HG03521 (cell line): ENCODE data around the gene CHCHD4.
A peak's percentile ranks its signal among the peaks of the same experiment; 100 is the strongest.

ENCODE experiments used
- ATAC-seq: cut with Tn5 transposase; IDR thresholded peaks from one replicate; pipeline ENCODE4 v1.9.1; 2021; ENCODE audit warnings: mild to moderate bottlenecking, moderate library complexity; ENCODE audit not compliant: unreplicated experiment

The CHCHD4 gene

DNA sequence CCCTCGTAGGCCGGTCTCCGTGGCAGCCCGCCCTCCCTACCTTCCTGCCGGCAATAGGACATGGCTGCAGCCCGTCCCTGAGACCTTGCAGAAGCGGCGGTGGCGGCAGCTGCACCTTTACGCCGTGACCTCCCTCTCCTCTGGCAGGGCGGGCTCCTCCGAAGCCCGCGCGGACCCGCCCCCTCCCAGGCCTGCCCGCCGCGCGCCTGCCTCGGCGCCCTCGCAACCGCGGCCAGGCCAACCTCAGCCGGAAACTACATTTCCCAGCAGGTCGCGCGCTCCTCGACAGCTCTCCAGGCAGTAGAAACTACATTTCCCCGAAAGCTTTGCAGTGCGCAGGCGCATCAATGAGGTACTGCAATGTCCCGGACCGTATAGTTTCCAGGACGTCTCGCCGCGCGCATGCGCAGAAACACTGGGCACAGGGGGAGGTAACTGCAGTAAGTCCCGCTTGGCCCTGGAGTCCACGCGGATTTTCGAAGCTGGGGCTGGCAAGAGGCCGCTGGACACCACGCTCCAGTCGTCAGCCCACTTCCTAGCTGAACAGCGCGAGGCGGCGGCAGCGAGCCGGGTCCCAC lies at the start of gene CHCHD4, which contains the start of gene TMEM43:
Gene CHCHD4 (minus strand): TSS at position 256 of the 578 bp plus-strand sequence. CDS start 194 bp downstream, at position 62.
Gene TMEM43 (plus strand): TSS at position 438 of the 578 bp plus-strand sequence. CDS start 142 bp downstream, outside the sequence.
- ATAC-seq: peak; percentile 81

DNA sequence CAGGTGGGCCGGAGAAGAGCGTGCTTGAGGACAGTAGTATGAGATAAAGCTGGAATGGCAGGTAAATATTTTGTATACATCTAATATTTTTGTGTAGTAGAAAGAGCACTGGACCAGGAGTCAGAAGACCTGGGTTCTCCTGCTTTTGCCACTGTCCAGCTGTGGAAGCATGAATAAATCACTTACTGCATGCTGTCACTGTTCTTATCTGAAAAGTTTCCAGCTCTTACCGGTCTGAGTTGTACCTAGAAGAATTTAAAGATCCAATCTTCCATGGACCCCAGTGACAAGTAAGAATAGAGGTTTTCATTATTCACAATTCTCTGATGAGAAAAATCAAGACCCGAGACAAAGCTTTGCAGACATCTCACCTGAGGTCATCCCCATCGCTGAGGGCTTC lies 47.8 kb upstream of the CHCHD4 start:
- ATAC-seq: no peak

DNA sequence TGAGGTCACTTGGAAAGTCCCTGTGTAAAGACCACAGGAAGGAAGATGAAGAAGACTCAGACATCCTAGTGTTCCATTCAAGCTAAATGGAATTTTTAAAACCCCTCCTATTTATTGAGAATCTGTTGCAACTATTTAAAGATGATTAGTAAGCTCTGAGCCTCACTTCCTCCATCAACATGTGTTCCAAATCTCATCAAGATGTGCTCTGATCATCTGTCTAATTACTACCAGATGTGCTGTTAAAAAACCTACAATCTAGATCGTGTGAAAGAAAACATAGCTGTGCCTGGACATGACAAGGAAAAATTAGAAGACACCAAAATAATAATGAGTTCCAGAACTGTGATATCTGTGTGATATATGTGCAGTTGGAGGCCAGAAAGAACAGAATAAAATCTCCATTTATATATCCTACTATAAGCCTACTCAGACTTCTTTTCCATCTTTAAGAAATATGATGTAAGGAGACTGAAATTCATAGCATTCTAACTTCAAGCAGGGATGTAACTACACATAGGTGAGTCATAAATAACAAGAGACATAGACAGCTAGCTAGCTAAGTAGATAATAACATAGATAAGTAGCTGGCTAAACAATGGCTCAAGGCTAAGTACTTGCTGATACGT lies 46.0 kb upstream of the CHCHD4 start:
- no peak for ATAC-seq

DNA sequence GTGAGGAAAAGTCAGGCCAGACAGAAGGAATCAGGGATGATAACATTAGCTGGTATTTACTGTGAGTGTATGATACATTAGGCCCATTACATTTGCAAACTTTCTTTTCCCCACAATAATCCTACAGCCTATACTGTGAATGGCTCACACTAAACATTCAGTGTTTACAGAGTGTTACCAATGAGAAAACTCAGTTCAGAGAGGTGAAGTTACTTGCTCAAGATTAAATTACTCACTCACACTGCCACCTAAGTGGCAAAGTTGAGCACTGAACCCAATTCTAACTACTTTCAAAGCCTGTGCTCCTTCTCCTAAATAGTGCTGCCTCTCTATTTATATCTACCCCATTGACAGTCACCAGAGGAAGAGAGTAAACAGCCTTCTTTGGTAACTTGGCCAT lies 45.2 kb upstream of the CHCHD4 start:
- ATAC-seq: no peak

DNA sequence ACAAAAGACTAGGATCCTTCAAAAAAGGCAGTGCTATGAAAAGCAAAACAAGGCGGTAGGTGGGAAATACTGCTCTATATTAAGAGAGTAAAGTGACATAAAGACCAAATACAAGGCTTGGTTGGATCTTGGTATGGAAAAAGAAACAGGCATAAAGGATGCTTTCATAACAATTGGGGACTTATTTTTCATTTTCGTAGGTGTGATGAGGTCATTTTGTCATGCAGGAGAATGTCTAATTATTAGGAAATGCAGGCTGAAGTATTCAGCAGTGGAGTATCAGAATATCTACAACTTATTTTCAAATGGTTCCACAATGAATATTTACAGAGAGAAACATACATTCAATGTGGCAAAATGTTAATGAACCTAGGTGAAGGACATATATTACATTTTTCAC lies 44.8 kb upstream of the CHCHD4 start:
- no peak for ATAC-seq

DNA sequence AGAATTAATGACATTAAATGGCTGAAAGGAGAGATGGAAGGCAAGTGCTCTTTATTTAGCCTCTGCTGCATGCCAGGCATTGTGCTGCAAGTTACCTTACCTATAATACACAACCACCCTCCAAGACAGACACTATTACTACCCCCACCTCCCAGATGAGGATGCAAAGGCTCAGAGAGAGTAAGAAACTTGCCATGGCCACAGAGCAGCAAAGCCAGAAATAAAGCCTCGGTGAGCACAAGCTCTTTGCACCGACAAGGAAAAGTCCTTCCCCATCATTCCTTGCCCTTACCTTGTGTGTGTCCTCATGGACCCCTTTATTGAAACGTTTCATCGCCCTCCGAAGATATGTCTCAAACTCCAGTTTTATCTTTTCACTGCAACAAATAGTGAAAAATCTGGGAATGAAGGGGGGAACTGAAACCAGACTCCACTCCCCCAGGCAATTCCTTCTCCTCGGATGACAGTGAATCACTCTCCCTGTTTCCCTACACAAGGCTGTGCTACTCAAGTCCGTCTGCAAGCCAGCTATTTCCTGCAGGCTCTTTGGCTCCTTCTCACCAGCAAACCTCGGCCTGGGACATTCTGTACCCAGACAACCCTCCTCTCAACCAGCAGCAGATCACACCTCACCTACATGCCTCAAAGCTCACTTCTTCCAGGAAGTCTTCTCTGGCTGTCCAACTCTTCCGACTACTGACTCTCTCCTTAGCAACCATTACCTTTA lies 42.4 kb upstream of the CHCHD4 start:
- ATAC-seq: no peak

DNA sequence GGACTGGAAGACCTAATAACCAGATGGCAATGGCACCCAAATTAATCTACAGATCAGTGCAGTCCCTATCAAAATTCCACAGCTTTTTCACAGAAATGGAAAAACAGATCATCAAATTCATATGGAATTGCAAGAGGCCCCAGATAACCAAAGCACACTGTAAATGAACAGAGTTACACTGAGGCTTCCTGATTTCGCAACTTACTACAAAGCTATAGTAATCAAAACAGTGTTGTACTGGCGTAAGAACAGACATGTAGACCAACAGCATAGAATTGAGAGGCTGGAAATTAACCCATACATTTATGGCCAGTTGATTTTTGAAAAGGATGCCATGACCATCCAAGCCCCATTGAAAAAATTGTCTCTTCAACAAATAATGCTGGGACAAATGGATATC lies 37.5 kb upstream of the CHCHD4 start:
- ATAC-seq: no peak

DNA sequence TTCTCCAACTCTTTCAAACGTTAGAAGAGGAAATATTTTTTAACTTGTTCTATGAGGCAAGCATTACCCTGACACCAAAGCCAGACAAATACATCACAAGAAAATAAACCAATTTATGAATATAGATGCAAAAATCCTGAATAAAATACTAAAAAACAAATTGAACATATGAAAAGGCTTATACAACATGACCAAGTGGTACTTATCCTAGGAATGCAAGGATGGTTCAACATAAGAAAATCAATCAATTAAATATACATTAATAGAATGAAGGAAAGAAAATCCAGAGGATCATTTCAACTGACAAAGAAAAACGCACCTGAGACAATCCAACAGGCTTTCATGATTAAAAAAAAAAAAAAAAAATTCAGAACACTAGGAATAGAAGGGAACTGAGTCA lies 36.6 kb upstream of the CHCHD4 start:
- ATAC-seq: no peak

DNA sequence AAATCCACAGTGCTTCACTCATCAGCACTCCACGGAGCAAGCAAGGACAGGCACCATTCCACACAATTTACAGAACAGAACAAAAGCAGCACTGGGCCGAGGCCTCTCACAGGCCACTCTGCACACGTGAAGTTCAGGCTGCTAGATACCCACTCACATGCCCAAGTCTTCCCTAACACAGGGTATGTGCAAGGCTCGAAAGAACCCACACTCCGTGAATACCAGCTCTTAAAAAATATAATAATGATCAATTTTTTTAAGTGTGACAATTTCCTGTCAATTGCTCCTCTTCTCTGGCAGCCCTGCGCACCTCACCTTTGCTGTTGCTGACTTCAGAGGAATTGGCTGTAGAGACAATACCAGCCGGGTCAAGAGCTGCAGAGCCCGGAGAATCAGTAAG lies 34.8 kb upstream of the CHCHD4 start:
- no peak for ATAC-seq

DNA sequence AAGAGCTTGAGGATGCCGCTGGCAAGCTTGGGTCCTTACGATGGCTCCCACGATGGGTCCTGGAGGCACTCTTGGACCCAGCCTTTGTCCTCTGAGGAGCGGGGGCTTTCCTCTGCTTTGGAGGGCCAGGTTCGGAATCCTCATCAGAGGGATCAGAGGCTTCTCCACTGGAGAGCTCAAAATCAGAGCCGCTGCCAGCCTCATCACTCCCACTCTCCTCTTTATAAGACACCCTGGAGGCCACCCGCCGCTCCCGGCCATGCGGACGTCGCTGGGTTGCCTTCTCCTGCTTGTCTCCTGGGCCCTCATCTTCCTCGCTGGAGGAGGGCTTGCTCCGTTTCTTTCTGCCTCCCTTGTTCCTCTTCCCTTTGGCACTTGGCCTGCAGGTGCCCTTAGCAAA lies 33.7 kb upstream of the CHCHD4 start:
- ATAC-seq: no peak

DNA sequence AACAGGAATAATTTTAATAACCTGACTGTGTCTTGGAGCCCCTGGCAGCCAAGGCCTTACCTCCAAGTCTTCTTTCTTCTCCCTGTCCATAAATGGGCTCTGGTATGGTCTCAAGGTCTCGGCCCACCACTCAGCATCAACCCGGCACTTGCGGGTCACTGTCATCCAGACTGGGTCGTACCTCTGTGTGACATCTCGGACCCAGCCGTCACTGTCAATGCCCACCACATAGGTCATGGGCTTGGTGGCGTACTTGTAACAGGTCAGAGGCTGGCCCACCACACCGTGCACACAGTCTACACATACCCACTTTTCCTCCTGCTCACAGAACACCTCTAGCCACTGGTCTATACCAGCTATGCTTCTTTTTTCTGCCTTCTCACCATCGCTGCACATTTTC lies 33.3 kb upstream of the CHCHD4 start:
- no peak for ATAC-seq

DNA sequence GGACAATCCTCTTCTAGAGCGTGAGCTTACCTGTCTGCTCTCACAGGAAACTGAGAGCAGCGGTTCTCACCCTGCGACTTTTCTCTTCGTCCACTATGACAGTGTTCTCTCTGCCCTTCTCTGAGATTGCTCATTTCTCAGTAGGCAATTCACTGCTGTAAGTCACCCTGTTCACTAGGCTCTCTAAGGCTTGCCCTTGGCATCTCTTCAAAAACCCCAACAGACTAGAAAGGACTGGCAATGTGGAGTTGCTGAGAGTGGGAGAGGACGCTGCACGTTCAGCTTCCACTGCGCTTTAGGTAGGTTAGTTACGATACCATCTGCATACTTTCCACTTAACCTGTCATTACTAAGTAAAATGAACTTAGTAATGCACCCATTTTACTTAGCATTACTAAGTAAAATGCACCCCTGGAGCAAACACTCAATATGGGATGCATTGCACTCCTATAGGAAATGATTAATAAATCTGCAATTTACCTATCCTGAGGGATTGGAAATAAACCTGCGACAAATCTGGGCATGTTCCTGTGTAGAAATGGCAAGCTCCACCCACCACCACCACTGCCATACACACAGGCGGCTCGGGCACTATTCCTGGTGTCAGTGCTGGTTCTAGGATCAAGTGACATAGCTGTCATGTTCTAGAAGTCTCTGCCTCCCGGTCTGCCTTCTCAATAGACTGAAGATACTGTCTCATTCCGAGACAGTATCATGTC lies 32.3 kb upstream of the CHCHD4 start:
- no peak for ATAC-seq

DNA sequence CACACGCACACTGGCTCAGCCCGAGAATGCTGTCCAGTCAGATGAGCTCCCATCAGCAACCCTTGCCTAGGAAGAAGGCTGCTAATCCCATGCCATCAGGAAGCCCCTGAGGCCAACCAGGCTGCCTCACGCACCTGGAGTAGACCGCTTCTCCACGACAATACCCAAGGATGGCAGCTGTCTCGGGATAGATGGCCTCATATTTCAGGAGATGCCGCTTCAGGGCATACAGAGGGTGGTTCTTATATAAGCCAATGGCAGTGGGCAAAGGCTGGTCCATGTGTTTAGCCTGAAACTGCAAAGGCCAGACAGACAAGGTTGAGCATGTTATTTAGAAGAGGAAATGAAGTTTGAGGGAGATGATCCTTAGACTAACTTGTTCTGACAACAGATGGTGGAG lies 31.5 kb upstream of the CHCHD4 start:
- ATAC-seq: no peak

DNA sequence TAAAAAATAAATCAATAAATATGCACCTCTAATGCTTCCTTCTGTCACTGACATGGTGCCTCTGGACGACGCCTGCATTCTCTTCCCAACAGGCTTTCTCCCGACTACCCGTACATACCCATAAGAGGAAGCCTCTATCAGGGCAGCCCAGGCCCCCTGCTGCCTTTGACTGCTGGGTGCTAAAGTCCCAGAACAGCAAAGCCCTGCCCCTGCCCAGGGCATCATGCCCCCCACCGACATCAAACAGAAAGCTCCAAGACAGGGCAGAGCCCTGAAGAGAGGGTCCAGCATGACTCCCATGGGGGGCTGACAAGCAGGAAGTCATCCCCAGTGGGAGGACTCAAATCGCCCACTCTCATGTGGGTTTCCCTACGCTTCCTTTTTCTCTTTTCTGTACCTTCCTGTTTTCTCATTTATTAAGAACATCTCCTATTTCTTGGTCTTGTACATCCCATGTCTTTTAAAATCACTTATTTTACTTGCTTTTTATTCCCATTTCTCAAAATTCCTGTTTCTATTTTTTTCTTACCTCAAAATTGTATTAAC lies 30.3 kb upstream of the CHCHD4 start:
- ATAC-seq: no peak

DNA sequence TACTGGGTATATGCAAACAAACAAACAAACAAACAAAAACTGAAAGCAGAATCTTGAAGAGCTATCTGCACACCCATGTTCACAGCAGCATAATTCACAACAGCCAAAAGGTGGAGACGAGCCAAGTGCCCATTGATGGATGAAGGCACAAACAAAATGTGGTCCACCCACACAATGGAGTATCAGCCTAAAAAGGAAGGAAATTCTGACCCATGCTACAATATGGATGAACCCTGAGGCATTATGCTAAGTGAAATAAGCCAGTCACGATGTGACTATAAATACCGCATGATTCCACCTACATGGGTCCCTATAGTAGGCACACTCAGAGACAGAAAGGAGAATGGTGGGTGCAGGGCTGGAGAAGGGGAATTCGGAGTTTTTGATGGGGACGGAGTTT lies 29.6 kb upstream of the CHCHD4 start:
- no peak for ATAC-seq

DNA sequence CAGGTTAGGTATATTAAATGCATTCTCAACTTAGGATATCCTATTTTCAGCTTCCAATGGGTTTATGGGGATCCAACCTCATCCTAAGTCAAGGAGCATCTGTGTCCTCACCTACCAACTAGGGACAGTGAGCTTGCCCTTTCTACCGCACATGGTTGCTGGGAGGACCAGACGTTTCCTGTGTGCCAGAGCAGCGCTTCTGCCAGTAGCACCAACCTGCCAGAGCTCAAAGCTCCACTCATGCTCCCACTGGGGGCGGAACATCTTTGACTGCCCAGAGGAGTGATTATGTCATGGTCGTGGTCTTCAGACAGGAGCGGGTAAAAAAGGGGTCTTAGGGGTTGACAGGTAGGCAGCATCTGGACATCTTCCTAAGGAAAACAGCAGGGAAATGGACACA lies 29.0 kb upstream of the CHCHD4 start:
- ATAC-seq: no peak

DNA sequence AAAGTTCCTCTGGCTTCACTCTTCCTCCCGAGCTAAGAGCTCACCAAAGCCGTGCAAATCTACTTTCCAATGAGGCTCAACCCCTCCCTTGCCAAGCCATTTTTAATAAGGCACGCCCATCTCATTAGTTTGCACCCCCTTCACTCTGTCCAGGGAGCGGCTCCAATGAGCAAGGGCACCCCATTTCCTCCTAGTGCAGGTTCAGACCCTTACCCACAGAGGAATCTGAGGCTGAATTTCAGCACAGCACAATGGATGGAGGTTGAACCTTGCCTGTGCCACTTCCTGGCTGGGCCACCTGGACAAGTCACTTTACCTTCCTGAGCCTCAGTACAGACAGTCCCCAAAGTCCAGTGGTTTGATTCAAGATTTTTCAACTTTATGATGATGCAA lies 28.3 kb upstream of the CHCHD4 start:
- ATAC-seq: no peak

DNA sequence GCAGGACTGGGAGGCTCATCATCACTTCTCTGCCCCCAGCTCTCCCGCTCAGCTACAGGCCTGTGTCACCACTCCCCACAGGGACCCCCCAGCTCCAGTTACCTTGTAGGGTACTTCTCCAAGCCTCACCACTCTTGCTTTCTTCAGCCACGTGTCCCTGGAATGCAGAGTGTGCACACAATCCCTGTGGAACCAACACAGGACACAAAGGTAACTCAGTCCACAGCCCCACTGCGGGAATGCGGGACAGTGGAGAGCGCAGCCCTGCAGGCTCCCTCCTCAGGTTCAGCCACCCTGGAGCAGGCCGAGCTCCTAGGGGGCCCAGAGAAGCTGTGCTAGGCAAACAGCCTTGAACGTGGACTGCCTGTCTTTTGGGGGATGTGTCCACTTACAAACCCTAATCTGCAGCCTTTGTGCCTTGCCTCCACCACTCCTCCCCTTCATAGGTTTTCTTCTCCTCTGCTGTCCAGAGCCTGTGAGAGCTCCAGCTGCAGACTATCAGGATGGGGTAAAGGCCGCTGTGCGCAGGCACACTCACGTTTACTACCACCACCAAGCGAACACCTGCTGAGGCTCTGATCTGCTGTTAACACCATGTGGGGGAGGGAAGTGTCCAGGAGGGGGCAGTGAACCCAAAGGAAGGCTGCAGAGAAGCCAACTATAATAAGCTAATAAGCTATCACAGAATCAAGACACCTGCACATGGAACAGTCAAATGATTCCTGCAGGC lies 27.7 kb upstream of the CHCHD4 start:
- ATAC-seq: no peak

DNA sequence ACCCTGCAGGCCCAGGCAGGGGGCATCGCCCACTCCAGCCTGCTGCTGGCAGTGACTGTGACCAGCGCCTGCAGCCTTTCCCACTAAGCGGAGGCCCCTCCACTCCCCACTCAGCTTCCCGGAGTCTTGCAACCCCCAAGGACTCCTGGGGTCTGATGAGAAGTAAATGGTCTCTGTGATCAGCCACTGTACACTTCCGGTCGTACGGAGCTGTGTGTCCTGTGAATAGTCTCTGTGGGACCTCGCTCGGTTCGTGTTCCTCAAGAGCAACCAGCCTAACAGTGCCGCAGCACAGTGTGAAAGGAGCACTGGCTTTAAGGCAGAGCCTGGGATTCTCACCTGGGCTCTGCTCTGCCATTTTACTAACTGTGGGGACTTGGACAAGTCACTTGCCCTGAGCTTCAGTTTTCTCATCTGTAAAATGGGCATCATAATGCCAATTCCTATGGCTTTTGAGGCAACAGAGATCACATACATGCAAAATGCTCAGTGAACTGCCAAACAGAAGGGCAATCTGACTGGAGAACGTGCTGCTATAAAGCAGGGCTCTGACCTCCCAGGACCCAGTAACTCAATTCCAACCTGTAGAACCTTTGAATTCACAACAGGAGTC lies 26.9 kb upstream of the CHCHD4 start:
- ATAC-seq: no peak

DNA sequence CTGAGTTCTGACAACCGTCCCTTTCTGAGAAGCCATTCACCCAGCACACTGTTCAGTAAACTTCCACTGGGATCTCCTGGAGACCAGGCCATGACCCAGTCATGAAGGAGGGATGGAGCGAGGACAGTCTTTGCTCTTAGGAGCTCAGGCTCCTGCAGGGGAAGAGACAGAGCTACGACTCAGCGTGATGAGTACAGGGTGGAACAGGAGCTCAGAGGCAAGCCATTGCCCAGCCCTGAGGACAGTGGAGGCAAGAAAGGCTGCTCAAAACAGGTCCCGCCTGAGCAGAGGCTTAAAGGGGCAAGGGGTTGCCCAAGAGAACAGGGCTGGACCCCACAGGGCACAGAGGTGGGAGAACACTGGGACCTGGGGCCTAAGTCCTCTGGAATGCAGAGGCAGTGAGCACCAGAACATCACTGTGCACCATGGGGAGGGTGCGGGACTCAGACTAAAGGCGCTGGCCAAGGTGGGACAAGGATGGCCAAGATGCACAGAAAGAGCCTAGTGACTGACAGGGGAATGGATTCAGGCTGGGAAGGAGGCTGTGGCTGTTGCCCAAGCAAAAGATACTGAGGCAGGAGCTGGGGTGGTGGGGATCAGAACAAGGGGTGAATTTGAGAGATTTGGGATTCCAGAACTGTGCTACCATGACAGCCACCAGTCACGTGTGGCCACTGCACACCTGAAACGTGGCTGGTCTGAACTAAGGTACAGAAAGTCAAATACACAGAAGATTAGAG lies 26.0 kb upstream of the CHCHD4 start:
- ATAC-seq: no peak
